22Rv1 (cell line): ENCODE measurements around the gene ABI1.

ENCODE experiments used
- H3K27ac ChIP-seq: fragments of 450-650 bp; 2 replicates; pipeline ENCODE4 v1.5.1; 2017
- ZFX ChIP-seq: fragments of 450-650 bp; IDR thresholded peaks from 2 replicates; pipeline ENCODE4 v1.6.1; 2017; ENCODE audit warnings: antibody characterized with exemption, borderline replicate concordance
- TF ChIP-seq, protein P1 (sequence below): fragments of 450-650 bp; IDR thresholded peaks from 2 replicates; pipeline ENCODE4 v1.5.1; 2017; ENCODE audit warnings: mild to moderate bottlenecking

ABI1 gene

DNA sequence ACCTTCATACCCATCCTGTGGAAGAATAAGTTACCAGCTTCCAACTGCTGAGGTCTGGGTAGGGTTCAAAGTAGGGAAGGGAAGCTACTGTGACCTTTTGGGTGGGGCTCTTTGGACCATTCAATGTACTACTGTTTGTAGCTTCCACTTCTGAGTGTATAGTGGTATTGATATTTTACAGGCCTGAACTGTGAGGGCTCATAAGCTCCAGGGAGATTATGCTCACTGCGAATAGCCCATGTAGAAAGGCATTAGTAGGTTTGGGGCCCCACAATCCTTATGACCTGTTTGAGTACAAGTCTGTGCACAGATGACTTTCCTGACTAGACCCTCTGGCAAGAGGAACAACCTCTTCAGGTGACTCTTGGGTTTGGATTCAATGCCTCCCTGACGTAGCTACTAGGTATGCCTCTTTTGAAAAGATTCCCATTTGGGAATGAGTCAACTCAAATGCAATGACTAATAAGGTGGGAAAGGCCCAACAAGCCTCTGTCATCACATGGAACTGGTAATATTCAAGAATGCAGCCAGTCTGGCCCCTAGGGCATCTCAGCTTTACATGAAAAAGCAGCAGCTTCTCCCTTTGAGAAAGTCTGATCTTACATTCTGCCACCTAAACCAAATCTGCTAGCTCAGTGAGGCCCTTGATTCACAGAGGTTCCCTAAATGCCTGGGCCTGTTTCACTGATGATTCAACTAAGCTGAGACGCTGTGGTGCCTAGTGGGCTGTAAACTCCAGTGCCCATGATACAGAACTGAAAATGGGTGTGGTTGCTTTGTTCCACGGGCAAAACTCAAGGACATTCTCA, 79.8 kb downstream of the ABI1 start:
- no peak overlapping the region for H3K27ac ChIP-seq
- TF ChIP-seq, protein P1, sequence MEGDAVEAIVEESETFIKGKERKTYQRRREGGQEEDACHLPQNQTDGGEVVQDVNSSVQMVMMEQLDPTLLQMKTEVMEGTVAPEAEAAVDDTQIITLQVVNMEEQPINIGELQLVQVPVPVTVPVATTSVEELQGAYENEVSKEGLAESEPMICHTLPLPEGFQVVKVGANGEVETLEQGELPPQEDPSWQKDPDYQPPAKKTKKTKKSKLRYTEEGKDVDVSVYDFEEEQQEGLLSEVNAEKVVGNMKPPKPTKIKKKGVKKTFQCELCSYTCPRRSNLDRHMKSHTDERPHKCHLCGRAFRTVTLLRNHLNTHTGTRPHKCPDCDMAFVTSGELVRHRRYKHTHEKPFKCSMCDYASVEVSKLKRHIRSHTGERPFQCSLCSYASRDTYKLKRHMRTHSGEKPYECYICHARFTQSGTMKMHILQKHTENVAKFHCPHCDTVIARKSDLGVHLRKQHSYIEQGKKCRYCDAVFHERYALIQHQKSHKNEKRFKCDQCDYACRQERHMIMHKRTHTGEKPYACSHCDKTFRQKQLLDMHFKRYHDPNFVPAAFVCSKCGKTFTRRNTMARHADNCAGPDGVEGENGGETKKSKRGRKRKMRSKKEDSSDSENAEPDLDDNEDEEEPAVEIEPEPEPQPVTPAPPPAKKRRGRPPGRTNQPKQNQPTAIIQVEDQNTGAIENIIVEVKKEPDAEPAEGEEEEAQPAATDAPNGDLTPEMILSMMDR, result no peak
- no peak for TF ChIP-seq ZFX

DNA sequence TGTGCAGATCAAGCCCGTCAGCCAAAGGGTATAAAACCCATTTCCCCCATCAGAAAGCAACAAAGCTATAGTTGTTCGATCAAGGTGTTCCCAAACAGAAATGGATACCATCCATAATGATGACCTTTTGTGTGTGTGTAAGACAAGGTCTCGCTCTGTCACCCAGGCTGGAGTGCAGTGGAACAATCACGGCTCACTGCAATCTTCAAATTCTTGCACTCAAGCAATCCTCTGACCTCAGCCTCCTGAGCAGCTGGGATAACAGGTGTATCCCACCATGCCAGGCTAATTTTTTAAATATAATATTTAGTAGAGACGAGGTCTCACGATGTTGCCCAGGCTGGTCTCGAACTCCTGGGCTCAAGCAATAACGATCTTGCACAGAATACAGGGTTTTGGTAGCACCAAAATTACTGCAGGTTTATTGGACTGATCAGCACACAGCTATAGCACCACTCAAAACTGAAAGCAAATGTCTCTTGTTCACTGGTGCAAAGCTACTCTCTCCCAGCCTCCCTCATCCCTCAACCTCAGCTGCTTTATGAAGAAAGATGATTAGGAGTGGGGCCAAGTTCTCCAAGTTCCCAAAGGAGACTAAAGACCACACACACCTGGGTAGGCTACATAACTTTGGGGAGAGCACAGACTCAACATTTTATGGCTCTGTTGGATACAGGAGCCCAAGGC, 80.5 kb downstream of the ABI1 start:
- no peak overlapping the region for H3K27ac ChIP-seq
- TF ChIP-seq ZFX, result no peak
- TF ChIP-seq, protein P1, result no peak

DNA sequence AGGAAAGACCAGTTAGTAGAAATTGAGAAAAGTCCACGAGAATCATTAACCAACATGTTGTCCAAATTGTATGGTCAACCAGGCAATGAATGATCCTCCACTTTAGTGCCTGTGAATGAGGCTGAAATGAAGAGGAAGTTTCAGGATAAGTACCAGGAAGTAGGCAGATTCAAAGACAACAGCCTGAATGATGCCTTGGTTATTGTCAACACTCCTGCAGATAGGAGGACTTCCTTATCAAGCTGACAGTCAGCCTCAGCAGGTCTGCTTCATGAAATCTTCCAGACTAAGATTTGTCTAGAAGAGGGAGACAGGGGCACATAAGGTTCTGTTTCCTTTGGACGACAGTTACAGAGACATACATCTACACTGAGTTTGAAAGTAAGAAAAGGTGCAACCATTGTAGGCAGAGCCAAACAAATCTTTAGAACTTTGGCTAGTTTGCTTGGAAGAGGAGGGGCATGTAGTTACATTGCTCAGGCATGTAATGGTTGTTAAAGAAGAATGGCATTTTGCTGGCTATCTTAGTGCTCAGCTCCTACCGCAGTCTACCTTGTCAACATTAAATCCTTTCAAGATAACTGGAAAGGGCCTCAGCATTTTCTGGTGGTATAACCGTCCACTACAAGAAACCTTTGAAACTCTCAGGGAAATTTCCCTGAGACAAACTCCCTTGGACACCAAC, 81.4 kb downstream of the ABI1 start:
- H3K27ac ChIP-seq, result no peak overlapping the region
- TF ChIP-seq, protein P1, result no peak
- no peak for TF ChIP-seq ZFX

DNA sequence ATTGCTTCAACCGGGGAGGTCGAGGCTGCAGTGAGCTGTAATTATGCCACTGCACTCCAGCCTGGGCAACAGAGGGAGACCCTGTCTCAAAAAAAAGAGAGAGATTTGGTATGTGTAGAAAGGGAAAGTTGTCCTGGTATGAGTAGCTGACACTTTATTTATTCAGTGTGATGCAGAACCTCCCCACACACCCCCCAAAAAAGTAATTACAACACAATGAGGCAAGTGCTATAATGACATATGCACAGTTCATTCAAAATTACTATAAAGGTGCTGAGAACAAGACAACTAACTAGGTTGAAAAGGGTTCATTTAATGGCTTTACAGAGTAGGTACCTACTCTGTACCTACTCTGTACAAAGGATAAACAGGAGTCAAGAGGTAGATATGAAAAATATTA, 83.1 kb downstream of the ABI1 start:
- TF ChIP-seq, protein P1, result no peak
- no peak for TF ChIP-seq ZFX
- no peak overlapping the region for H3K27ac ChIP-seq

DNA sequence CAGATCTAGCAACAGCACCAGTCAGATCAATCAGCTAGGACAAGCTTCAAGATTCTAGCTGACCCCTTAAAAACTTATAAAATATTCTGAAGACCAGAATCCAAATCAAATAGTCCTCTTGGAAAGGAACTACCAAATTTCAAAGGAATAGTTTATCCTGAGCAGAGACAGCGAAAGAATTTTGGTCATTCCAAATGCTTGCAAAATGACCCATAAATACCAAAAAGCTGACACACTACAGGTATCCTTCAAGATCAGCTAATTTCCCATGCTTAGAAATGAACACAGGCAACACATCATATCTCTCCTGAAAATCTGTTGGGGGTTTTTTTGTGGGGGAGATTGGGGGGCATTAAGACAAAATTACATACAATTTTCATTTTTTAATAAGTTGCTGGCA, 84.5 kb downstream of the ABI1 start:
- TF ChIP-seq, protein P1, result no peak
- TF ChIP-seq ZFX, result no peak
- no peak overlapping the region for H3K27ac ChIP-seq

DNA sequence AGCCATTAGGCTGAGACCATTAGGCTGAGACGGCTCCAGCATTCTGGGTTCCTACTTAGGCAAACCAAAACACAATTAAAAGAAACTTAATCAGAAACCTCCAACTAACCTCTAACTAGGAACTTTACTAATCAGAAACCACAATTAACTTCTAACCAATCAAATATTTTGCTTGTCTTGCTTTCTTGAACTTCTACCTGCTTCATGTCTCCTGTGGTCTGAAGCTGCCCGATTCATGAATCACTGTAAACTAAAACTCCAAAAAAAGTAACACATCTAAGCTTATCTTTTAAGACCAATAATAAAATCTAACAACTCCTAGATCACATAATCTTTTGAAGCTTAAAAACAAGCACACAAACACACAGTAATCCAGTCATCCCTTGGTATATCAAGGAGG, 87.1 kb downstream of the ABI1 start:
- TF ChIP-seq ZFX, result no peak
- TF ChIP-seq, protein P1, result no peak
- H3K27ac ChIP-seq, result no peak overlapping the region
